Ascending aorta (tissue), 2 donors: ENCODE results near the gene TRAPPC12. TPM values are rescaled to one million over a fixed set of nuclear protein-coding genes. Genes with fewer than 3 reads are reported as not detected.

Experiments used
- DNase-seq, 2 donors: peaks; one replicate each; pipeline ENCODE4 v3.0.0-alpha.2; 2019; ENCODE audit warnings: low spot score in 2 of 2
- H3K27ac ChIP-seq, 2 donors: fragments of 200-600 bp; sonication (generic); one replicate each; pipeline ENCODE4 v1.5.1; 2016 to 2017; ENCODE audit warnings: mild to moderate bottlenecking in 1 of 2
- H3K27me3 ChIP-seq: fragments of 200-600 bp; sonication (generic); one replicate; pipeline ENCODE4 v1.5.1; 2017
- H3K36me3 ChIP-seq, 2 donors: fragments of 200-600 bp; sonication (generic); one replicate each; pipeline ENCODE4 v1.5.1; 2016
- H3K4me1 ChIP-seq, 2 donors: fragments of 200-600 bp; sonication (generic); one replicate each; pipeline ENCODE4 v1.5.1; 2016 to 2017; ENCODE audit warnings: mild to moderate bottlenecking in 1 of 2
- H3K4me3 ChIP-seq, 2 donors: fragments of 200-600 bp; sonication (generic); one replicate each; pipeline ENCODE4 v1.5.1; 2016 to 2017; ENCODE audit warnings: mild to moderate bottlenecking in 1 of 2
- H3K9me3 ChIP-seq, 2 donors: fragments of 200-600 bp; sonication (generic); one replicate each; pipeline ENCODE4 v1.5.1; 2016
- CTCF ChIP-seq, 3 experiments: fragments of 200-600 bp in 2 of 3; fragments of 450-650 bp in 1 of 3; sonication (generic) in 2 of 3; IDR thresholded peaks; one replicate each; pipeline ENCODE4 v1.5.1; 2016 to 2019; ENCODE audit warnings: antibody characterized with exemption in 3 of 3, mild to moderate bottlenecking in 1 of 3, moderate library complexity in 1 of 3
- intact Hi-C: fragments of 100-400 bp; cut with DNase I; formaldehyde crosslinking; loops from one replicate; pipeline ENCODE4 v1.15.1; 2023
- total RNA-seq: library from RNA; depleted of rRNA; stranded (reverse); fragments of >200 nt; gene quantifications from one replicate; pipeline ENCODE4 v1.1.0, GENCODE V29; 2016

The TRAPPC12 gene
- total RNA-seq, 1 donor from 2014 or later, result 94.0 TPM

- Histone ChIP-seq H3K27ac (peak overlapping the region; percentile 60 to 82), H3K36me3 (peaks cover 30 to 45% of the 10 kb centered on the region in 2 donors), H3K9me3 (no peaks in the 10 kb centered on the region), H3K27me3 (no peaks in the 10 kb centered on the region), H3K4me1 (peaks cover 7 to 21% of the 10 kb centered on the region in 2 donors), H3K4me3 (no peak overlapping the region)
- no peak for TF ChIP-seq CTCF (IDR thresholded peaks at IDR 0.05)
- DNase-seq, result peak in 1 of 2 donors; percentile 60
- intact Hi-C loops, result loop anchor here (10.0 kb wide), 1 partner anchor 1811 kb away; no protein-coding TSS in a partner anchor
Measured at GRCh38 chr2:3465328-3465727, 85.8 kb downstream of the TRAPPC12 start.

GRCh38 chr2:3465844-3466481 is 86.5 kb downstream of the TRAPPC12 start:
- Histone ChIP-seq H3K4me1 (peaks cover 7 to 25% of the 10 kb centered on the region in 2 donors), H3K27me3 (no peaks in the 10 kb centered on the region), H3K27ac (peak overlapping the region; percentile 82 to 90), H3K36me3 (peaks cover 30 to 45% of the 10 kb centered on the region in 2 donors), H3K9me3 (no peaks in the 10 kb centered on the region), H3K4me3 (no peak overlapping the region)
- peak in 1 of 2 donors; percentile 77 for DNase-seq
- TF ChIP-seq CTCF (IDR thresholded peaks at IDR 0.05), result no peak
- intact Hi-C loops, result loop anchor here (10.0 kb wide), 1 partner anchor 1811 kb away; no protein-coding TSS in a partner anchor

- Histone ChIP-seq H3K4me3 (no peak overlapping the region), H3K27me3 (no peaks in the 10 kb centered on the region), H3K36me3 (peaks cover 30 to 45% of the 10 kb centered on the region in 2 donors), H3K9me3 (no peaks in the 10 kb centered on the region), H3K27ac (peak overlapping the region; percentile 79 to 90), H3K4me1 (peaks cover 7 to 29% of the 10 kb centered on the region in 2 donors)
- TF ChIP-seq CTCF (IDR thresholded peaks at IDR 0.05), result no peak
- intact Hi-C loops, result loop anchor here (10.0 kb wide), 1 partner anchor 1812 kb away; no protein-coding TSS in a partner anchor
- DNase-seq, result no peak
Measured at GRCh38 chr2:3466482-3466863, 87.0 kb downstream of the TRAPPC12 start.

- DNase-seq, result no peak
- TF ChIP-seq CTCF (IDR thresholded peaks at IDR 0.05), result no peak
- Histone ChIP-seq H3K27me3 (no peaks in the 10 kb centered on the region), H3K27ac (peak overlapping the region; percentile 79 to 90), H3K36me3 (peaks cover 30 to 45% of the 10 kb centered on the region in 2 donors), H3K4me1 (peaks cover 5 to 28% of the 10 kb centered on the region in 2 donors), H3K9me3 (no peaks in the 10 kb centered on the region), H3K4me3 (no peak overlapping the region)
- intact Hi-C loops, result loop anchor here (10.0 kb wide), 1 partner anchor 1812 kb away; no protein-coding TSS in a partner anchor
Measured at GRCh38 chr2:3466966-3467365, 87.5 kb downstream of the TRAPPC12 start.

GRCh38 chr2:3467654-3468053 is 88.2 kb downstream of the TRAPPC12 start:
- peaks cover 3 to 28% of the 10 kb centered on the region in 2 donors for H3K4me1 ChIP-seq
- H3K9me3 ChIP-seq, result no peaks in the 10 kb centered on the region
- H3K27ac ChIP-seq, result peak overlapping the region; percentile 90 to 91
- no peak overlapping the region for H3K4me3 ChIP-seq
- intact Hi-C loops, result loop anchor here (10.0 kb wide), 1 partner anchor 1813 kb away; no protein-coding TSS in a partner anchor
- DNase-seq, result no peak
- H3K36me3 ChIP-seq, result peaks cover 32 to 50% of the 10 kb centered on the region in 2 donors
- no peak for TF ChIP-seq CTCF (IDR thresholded peaks at IDR 0.05)
- no peaks in the 10 kb centered on the region for H3K27me3 ChIP-seq
